Stimulated activated CD4-positive, alpha-beta T cell treated with anti-CD3 and anti-CD28 coated beads, TNF-alpha, amount 100 ng/mL, for 48 hours (primary cell): ENCODE measurements around the gene ATG2B.

Source experiments
- DNase-seq, 3 donors: peaks; one replicate each; pipeline ENCODE4 v3.0.0-alpha.2; 2020; ENCODE audit warnings: low read depth in 3 of 3

ATG2B gene

GRCh38 chr14:96362965-96363750, at the start of gene ATG2B, which contains the start of gene GSKIP:
Gene ATG2B (minus strand): TSS chr14:96363341. CDS start chr14:96362976, 365 bp downstream.
Gene GSKIP (plus strand): TSS chr14:96363526. CDS start chr14:96382248, 18,722 bp downstream.
- DNase-seq: peak; percentile 93 to 98 (median 94)

- no peak for DNase-seq
Measured at GRCh38 chr14:96410119-96410518, 47.0 kb upstream of the ATG2B start.

- DNase-seq: no peak
Measured at GRCh38 chr14:96409701-96410100, 46.6 kb upstream of the ATG2B start.

DNA sequence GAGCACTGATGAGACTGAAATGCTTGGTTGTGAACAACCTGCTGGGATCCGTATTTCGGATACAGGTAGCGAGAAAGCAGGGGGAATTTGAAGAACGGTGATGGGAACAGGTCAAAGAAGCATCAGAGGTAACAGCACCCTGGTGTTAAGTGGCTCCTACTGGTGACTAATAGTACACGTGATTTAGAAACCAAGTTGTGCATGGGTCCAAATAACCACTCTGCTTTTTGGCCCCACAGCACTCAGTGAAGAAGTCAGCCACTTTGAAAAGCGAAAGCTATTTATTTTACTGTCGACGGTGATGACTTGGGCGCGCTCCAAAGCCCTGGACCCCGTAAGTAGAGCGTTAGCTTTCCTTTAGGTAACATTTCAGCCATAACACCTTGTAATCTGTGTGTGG, 45.5 kb upstream of the ATG2B start:
- no peak for DNase-seq

DNA sequence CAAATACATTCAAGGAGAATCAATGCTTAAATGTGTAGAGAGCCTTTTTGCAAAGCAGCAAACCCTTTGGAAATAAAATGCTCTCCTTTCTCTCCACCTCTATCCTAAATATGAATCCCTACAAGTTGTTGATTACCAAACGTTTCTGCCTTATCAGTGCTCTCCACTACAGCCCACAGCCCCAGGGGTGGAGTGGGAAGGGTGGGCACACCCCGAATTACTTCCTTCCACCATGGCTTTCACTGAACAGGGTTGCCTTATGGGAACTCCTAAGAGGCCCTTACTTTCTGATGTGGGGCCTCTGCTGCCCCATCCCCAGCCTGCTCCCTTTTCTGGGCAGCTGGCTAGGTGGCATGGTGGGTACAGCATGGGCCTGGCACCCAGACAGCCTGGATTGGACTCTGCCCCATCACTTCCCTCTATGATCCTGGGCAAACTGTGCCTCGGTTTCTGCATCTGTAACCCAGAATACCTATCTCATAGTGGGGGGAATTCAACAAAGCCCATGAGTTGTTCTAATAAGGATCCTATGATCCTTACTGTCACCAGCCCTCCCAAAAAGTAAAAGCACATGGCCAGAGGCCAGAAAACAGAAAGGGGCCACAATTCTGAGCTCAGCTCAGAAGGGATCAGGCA, 44.9 kb upstream of the ATG2B start:
- no peak for DNase-seq

DNA sequence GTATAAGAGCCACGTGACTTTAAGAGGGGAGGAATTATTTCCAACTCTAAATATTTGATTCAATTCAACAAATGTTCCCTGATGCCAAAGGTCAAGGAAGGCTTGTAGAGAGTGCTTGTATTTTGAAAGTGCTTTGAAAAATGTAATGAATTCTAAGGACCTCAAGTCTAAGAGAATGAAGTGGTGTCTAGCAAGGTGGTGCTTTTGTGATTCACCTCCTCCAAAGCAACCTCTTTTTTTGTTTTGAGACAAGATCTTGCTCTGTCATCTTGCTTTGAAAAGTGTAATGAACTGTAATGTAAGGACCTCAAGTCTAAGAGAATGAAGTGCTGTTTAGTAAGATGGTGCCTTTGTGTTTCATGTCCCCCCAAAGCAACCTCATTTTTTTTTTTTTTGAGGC, 42.5 kb upstream of the ATG2B start:
- no peak for DNase-seq

- DNase-seq: no peak
Measured at GRCh38 chr14:96403409-96403808, 40.3 kb upstream of the ATG2B start.

GRCh38 chr14:96400495-96400894, 37.4 kb upstream of the ATG2B start:
- no peak for DNase-seq

DNA sequence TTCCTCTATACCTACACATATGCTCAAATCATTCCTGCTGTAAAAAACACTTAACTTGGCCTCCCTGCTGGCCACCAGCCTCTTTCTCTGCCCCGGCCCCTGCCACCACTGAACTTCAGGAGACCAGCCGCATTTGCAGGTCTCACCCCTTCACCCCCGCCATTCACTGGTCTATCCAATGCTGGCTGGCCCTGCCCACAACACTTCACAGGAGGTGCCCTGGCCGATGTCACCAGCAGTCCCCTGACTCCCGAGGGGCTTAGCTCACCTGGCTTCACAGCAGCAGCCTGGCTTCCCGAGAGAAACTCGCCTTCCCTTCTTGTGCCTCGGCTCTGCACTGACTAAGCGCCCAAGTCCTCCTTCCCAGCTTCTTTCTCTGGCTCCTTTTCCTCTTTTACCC, 36.3 kb upstream of the ATG2B start:
- no peak for DNase-seq

GRCh38 chr14:96398921-96399320, 35.8 kb upstream of the ATG2B start:
- DNase-seq: no peak

- DNase-seq: no peak
Measured at GRCh38 chr14:96398432-96398831, 35.3 kb upstream of the ATG2B start.

- no peak for DNase-seq
Measured at GRCh38 chr14:96394047-96394815, 31.1 kb upstream of the ATG2B start.

DNA sequence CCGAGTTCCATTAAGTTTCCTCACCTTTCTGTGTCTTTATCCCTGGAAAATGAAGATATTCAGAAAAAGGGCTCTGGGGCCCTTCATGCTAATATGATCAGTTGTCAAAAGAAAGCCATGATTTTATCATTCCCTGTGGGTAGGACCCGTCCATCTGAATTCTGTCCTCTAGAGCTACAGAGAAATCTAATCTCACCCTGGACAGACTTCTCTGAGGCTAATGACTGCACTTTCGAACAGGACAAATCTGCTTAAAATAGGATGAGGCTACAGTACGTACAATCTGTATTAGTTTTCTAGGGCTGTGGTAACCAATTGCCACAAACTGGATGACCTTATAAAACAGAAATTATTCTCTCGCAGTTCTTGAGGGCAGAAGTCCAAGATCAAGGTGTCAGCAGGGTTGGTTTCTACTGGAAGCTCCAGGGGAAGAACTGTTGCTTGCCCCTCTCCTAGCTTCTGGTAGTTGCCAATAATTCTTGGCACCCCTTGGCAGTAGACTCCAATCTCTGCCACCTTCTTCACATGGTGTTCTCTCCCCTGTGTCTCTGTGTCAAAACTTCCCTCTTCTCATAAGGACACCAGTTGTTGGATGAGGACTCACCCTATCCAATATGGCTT, 30.0 kb upstream of the ATG2B start:
- no peak for DNase-seq

- peak; percentile 98 to 100 (median 99) for DNase-seq
Measured at GRCh38 chr14:96391293-96392118, 28.4 kb upstream of the ATG2B start.

DNA sequence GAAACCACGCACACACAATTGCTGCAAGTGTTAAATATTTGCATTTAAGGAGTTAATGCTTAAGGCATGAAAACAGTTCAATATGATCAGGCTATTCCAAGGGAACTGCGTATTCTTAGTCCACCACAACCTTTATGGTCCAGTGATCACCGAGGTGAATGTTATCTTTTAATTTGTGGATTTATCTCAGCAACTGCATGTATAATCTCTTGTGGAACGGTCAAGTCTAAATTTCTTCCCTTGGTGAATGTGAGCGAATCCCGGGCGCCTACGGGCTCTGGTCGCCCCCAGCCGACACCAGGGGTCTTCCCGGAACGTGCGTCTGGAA, 27.8 kb upstream of the ATG2B start:
- DNase-seq: no peak

DNA sequence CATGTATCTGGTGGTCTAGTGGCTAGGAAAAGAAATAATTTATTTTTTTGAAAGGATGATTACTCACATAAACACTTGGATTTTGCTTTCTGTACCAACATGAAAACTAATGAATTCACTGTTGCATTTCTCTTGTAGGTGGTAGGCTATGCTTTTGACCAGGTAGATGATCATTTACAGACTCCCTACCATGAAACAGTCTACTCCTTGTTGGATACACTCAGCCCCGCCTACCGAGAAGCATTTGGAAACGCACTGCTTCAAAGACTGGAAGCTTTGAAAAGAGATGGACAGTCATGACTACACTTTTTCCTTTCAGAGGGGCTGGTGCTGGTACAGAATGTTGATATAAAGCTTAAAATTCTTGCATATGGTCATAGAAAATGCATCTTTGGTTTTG, 22.2 kb upstream of the ATG2B start:
- DNase-seq: no peak

DNA sequence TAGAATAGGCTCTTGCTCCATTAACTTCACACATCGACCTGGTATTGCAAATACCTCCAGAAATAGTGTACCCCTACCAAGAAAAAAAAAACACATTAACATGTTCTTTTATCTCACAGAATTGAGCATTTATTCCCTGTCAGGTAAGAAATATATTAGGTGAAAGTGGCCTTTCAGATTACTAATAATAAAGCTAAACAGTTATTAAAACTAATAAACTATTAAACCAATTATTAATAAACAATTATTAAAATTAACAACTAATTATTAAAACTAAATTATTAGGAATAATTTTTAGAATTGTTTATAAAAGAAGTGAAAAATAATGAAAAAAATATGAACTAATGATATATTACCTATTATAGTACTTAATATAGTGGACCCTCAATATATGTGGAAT, 21.6 kb upstream of the ATG2B start:
- no peak for DNase-seq

- no peak for DNase-seq
Measured at GRCh38 chr14:96384053-96384452, 20.9 kb upstream of the ATG2B start.

- no peak for DNase-seq
Measured at GRCh38 chr14:96383445-96383844, 20.3 kb upstream of the ATG2B start.

- no peak for DNase-seq
Measured at GRCh38 chr14:96380735-96381134, 17.6 kb upstream of the ATG2B start.

- DNase-seq: no peak
Measured at GRCh38 chr14:96376093-96376492, 13.0 kb upstream of the ATG2B start.
